K562 (cell line): Measurements from ENCODE around the gene MVB12B. TPM values are rescaled to one million over a fixed set of nuclear protein-coding genes. Genes with fewer than 3 reads are reported as not detected.

Source experiments
- ATAC-seq: fragments of 200-7000 bp; cut with Tn5 transposase; 3 replicates; pipeline ENCODE4 v1.9.1; 2020; ENCODE audit warnings: moderate library complexity
- BruUV-seq: library from RNA; stranded (reverse); fragments of 400-500 nt; replicated peaks from 2 replicates; lab custom pipeline; 2021; lab: Mats Ljungman, UMichigan
- CTCF ChIA-PET: fragments of 300-600 bp; formaldehyde crosslinking; extraction: SDS; loops from one replicate; lab custom pipeline; 2021; ENCODE audit warnings: low intra/inter-chr PET ratio; lab: Yijun Ruan, JAX
- POLR2A ChIA-PET: fragments of 300-600, 350-650 bp; sonication (Branson Sonifier 250); formaldehyde crosslinking; extraction: SDS; loops from one replicate; lab custom pipeline; 2021; ENCODE audit warnings: antibody characterized with exemption, inconsistent platforms; lab: Yijun Ruan, JAX
- DNase-seq, 4 experiments: peaks; one replicate each; pipeline versions ENCODE4 v3.0.0 to v3.0.0-alpha.2; 2011 to 2018; ENCODE audit warnings: low spot score in 3 of 4, mixed read lengths in 3 of 4; ENCODE audit errors: extremely low read depth in 1 of 4
- FAIRE-seq: peaks from 2 replicates; lab custom pipeline; 2011; peaks lifted over from hg19 to GRCh38; lab: Jason Lieb, UNC
- H2AFZ ChIP-seq: 2 replicates; pipeline ENCODE4 v1.6.0; 2011; ENCODE audit warnings: low read depth, low read length, control low read depth, inconsistent platforms
- H3K27ac ChIP-seq: fragments of 200-600 bp; 3 replicates; pipeline ENCODE4 v1.8.0; 2011; ENCODE audit warnings: low read depth, mild to moderate bottlenecking, control low read depth, inconsistent platforms, low read length, moderate library complexity, mixed read lengths; ENCODE audit errors: extremely low read depth
- H3K27me3 ChIP-seq, 2 experiments: fragments of 300-600 bp in 1 of 2; 2 replicates in 1 of 2; 3 replicates in 1 of 2; pipeline versions ENCODE4 v1.6.0 to v1.8.0; 2011; ENCODE audit warnings: inconsistent platforms in 2 of 2, low read length in 2 of 2, mild to moderate bottlenecking in 1 of 2, mixed read lengths in 1 of 2, moderate library complexity in 1 of 2; ENCODE audit not compliant: control insufficient read depth in 2 of 2, insufficient read depth in 2 of 2
- H3K36me3 ChIP-seq: fragments of 300-600 bp; 3 replicates; pipeline ENCODE4 v1.8.0; 2011; ENCODE audit warnings: mild to moderate bottlenecking, low read length, inconsistent platforms; ENCODE audit not compliant: control insufficient read depth, insufficient read depth
- H3K4me1 ChIP-seq, 2 experiments: fragments of 200-600 bp in 1 of 2; replicated peaks in 1 of 2; 2 replicates in 1 of 2; 3 replicates in 1 of 2; pipeline versions ENCODE4 v1.5.1 to v1.8.0; 2011; ENCODE audit warnings: inconsistent platforms in 2 of 2, low read length in 2 of 2, mild to moderate bottlenecking in 1 of 2, mixed read lengths in 1 of 2, moderate library complexity in 1 of 2; ENCODE audit not compliant: control insufficient read depth in 2 of 2, insufficient read depth in 2 of 2
- H3K4me2 ChIP-seq: 2 replicates; pipeline ENCODE4 v1.6.1; 2011; ENCODE audit warnings: low read length, control low read depth, inconsistent platforms, mixed read lengths; ENCODE audit not compliant: insufficient read depth
- H3K4me3 ChIP-seq: fragments of 200-600 bp; sonication (generic), shearing (Covaris generic); 2 replicates; pipeline ENCODE4 v1.5.1; 2016; ENCODE audit warnings: control low read depth, inconsistent platforms
- H3K79me2 ChIP-seq: fragments of 200-600 bp; 3 replicates; pipeline ENCODE4 v1.8.0; 2011; ENCODE audit warnings: low read length, inconsistent platforms; ENCODE audit not compliant: control insufficient read depth, insufficient read depth
- H3K9ac ChIP-seq, 2 experiments: 2 replicates each; pipeline versions ENCODE4 v1.6.0 to v1.6.1; 2011; ENCODE audit warnings: low read depth in 2 of 2, low read length in 2 of 2, control low read depth in 1 of 2, inconsistent platforms in 1 of 2, mild to moderate bottlenecking in 1 of 2, mixed read lengths in 1 of 2; ENCODE audit not compliant: insufficient read depth in 1 of 2
- H3K9me1 ChIP-seq: one replicate; pipeline ENCODE4 v1.6.0; 2011; ENCODE audit warnings: inconsistent platforms, mild to moderate bottlenecking, low read length, moderate library complexity; ENCODE audit not compliant: control insufficient read depth, insufficient read depth
- H3K9me3 ChIP-seq: replicated peaks from 2 replicates; pipeline ENCODE4 v1.5.1; 2011; ENCODE audit warnings: low read depth, low read length, inconsistent platforms; ENCODE audit not compliant: control insufficient read depth, insufficient read depth
- H4K20me1 ChIP-seq: replicated peaks from 2 replicates; pipeline ENCODE4 v1.6.1; 2011; ENCODE audit warnings: low read length, inconsistent platforms, mixed read lengths; ENCODE audit not compliant: control insufficient read depth, insufficient read depth
- ETS1 ChIP-seq: conservative IDR thresholded peaks from 2 replicates; pipeline ENCODE4 v1.6.1; 2011; ENCODE audit warnings: low read depth, mild to moderate bottlenecking, low read length; ENCODE audit not compliant: control insufficient read depth
- POLR2B ChIP-seq: fragments of 450-650 bp; IDR thresholded peaks from 2 replicates; pipeline ENCODE4 v1.6.1; 2018; ENCODE audit warnings: low read depth; ENCODE audit not compliant: partially characterized antibody
- RBM25 ChIP-seq: fragments of 200-400 bp; formaldehyde crosslinking; IDR thresholded peaks from 2 replicates; pipeline ENCODE4 v1.6.1; 2018; ENCODE audit warnings: low read length, low read depth, moderate library complexity; ENCODE audit not compliant: severe bottlenecking
- RBM39 ChIP-seq: fragments of 200-400 bp; formaldehyde crosslinking; optimal IDR thresholded peaks from 2 replicates; pipeline ENCODE3; 2018; ENCODE audit warnings: low read depth, low read length
- WGBS: fragments of 100-300 bp; shearing (Covaris generic); methylation state at CpG from one replicate; pipeline ENCODE4 v1.1.6; 2016; ENCODE audit warnings: low coverage, mixed read lengths; ENCODE audit not compliant: insufficient coverage; ENCODE audit errors: missing lambda C conversion rate; 5-methylcytosine and 5-hydroxymethylcytosine counted together
- in situ Hi-C: fragments of 300-500 bp; cut with MboI; formaldehyde crosslinking; loops from 4 replicates; pipeline ENCODE4 v1.15.0; 2018; ENCODE audit warnings: inconsistent platforms, mixed read lengths
- intact Hi-C: fragments of 100-400 bp; cut with micrococcal nuclease; formaldehyde crosslinking; loops from 2 replicates; pipeline ENCODE4 v1.14.2; 2022
- polyA plus RNA-seq, 8 experiments: library from polyadenylated mRNA; depleted of rRNA in 4 of 8; stranded (reverse) in 5 of 8; unstranded in 3 of 8; fragments of >200 nt; fragmentation: Nextera tagmentation in 2 of 8; fragmentation: Illumina TruSeq in 1 of 8; extraction: Ambion mirVana in 2 of 8; extraction: Trizol in 1 of 8; gene quantifications; 2 replicates each; pipeline versions ENCODE4 v1.2.1 to v1.2.3, GENCODE V29; 2011 to 2014; ENCODE audit warnings: inconsistent platforms in 1 of 8, missing spikeins in 1 of 8
- total RNA-seq, 7 experiments: library from RNA; depleted of rRNA in 6 of 7; stranded (reverse); fragments of >200 nt in 6 of 7; fragmentation: Illumina TruSeq in 2 of 7; extraction: Trizol in 2 of 7; gene quantifications; 2 replicates each; pipeline versions ENCODE4 v1.2.1 to v1.2.3, GENCODE V29; 2011 to 2021; ENCODE audit warnings: low replicate concordance in 1 of 7

The MVB12B gene
- total and polyA plus RNA-seq, 9 of the 15 experiments (the other 6 are each of a cell fraction or from before 2014, with no cell fraction given) = not detected

GRCh38 chr9:126437268-126437666 is 110.6 kb downstream of the MVB12B start:
- no peak for ATAC-seq
- Histone ChIP-seq H3K4me1 (no peaks in the 10 kb centered on the region), H3K36me3 (no peaks in the 10 kb centered on the region), H3K9me1 (no peaks in the 10 kb centered on the region), H3K4me2 (no peak overlapping the region), H4K20me1 (0 out of 2 replicates have a peak, but pooled peaks cover 5% of the 10 kb centered on the region), H2AFZ (no peak overlapping the region), H3K9me3 (no peaks in the 10 kb centered on the region), H3K27ac (no peak overlapping the region), H3K9ac (no peak overlapping the region), H3K79me2 (no peaks in the 10 kb centered on the region), H3K27me3 (peaks cover 18 to 39% of the 10 kb centered on the region in 2 experiments; a peak in 3 of 5 replicates), H3K4me3 (no peak overlapping the region)
- no TSS peak for BruUV-seq
- under 1% methylated on average over 6 of the region's 6 CpGs for WGBS
- CTCF ChIA-PET = no interaction called here
- no peak for TF ChIP-seq RBM25
- in situ Hi-C loops = no loop called here
- no peak for FAIRE-seq
- POLR2A ChIA-PET = interaction anchor here (0.5 to 1.0 kb wide), 2 partner anchors 10 to 1040 kb away, joined by 3 read pairs; no protein-coding TSS in a partner anchor
- no peak for DNase-seq
- intact Hi-C loops = loop anchor here (10.0 kb wide), 1 partner anchor 58 kb away; no protein-coding TSS in a partner anchor

GRCh38 chr9:126437701-126438100 is 111.1 kb downstream of the MVB12B start:
- WGBS = 18% methylated on average over 2 of the region's 2 CpGs
- CTCF ChIA-PET = no interaction called here
- POLR2A ChIA-PET = interaction anchor here (0.5 to 1.0 kb wide), 2 partner anchors 10 to 1040 kb away, joined by 3 read pairs; no protein-coding TSS in a partner anchor

More at GRCh38 chr9:126437701-126438100, 111.1 kb downstream of the MVB12B start:
- Histone ChIP-seq H3K36me3 (no peaks in the 10 kb centered on the region), H2AFZ (no peak overlapping the region), H3K4me1 (no peaks in the 10 kb centered on the region), H3K79me2 (no peaks in the 10 kb centered on the region), H3K9ac (no peak overlapping the region), H3K4me2 (no peak overlapping the region), H4K20me1 (0 out of 2 replicates have a peak, but pooled peaks cover 4% of the 10 kb centered on the region), H3K27ac (no peak overlapping the region), H3K9me1 (no peaks in the 10 kb centered on the region), H3K4me3 (no peak overlapping the region), H3K27me3 (peaks cover 16 to 40% of the 10 kb centered on the region in 2 experiments; a peak in 3 of 5 replicates), H3K9me3 (no peaks in the 10 kb centered on the region)
- FAIRE-seq = no peak
- DNase-seq = no peak
- TF ChIP-seq RBM39 (no peak), ETS1 (no peak), POLR2B (no peak)
- in situ Hi-C loops = no loop called here
- intact Hi-C loops = loop anchor here (10.0 kb wide), 1 partner anchor 57 kb away; no protein-coding TSS in a partner anchor
- BruUV-seq = no TSS peak
- ATAC-seq = no peak
